ENCODE results near the gene MRPS27.
A peak's percentile ranks its signal among the peaks of the same experiment; 100 is the strongest.

The MRPS27 gene

DNA sequence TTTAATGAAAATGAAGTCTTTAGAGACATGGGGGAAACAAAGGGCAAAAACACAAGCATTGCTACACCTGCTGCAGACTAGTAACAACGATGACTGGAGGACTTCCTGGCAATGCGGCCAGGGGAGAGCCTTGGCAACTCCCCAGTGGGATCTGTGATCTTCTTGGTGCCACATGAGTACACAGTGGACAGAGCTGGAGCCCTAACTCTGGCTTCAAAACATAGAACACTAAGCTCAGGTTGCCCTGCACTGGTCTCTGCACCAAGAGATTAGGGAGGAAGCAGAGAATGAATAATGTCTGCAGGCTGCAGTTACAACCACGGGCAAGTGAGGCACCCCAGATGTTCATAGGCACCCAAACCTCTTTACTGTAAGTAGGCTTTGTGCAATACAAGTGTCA lies 91.1 kb downstream of the MRPS27 start:
- DNase-seq, result peak; percentile 27

DNA sequence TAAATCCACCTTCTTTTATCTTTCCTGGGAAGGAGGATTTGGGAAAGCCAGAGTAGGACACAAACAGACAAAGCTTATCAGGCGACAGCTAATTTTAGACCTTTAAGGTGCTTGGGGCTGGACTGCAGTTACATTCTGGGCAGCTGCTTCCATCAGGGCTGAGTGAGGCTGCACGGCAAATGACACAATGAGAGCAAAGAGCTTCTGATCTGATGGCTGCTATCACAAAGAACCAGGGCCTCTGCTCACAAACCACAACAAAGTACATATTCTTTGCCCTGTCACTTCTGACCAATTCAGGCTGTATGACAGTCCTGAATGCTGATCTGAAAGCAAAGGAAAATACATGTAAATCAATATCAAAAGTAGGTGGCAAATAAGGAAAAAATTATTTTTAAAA lies 93.1 kb downstream of the MRPS27 start:
- DNase-seq, result no peak

DNA sequence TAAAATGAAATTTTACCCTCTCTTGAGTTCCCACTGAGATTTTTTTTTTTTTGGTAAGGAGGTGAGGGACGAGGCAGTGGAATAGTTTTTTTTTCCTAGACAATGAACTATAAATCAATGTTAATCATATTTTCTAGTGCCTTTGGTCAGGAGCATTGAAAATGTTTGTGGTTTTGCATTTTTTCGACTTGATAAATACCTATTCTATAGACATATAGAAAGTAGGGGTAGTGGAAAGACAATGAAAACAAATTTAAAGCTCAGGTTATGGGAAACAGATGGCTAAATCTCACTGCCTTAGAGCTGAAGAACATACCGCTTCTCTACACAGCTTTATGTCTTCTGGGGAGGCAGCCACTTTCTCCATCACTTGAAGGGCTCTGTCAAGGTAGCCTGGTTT lies 94.3 kb downstream of the MRPS27 start:
- no peak for DNase-seq

GRCh38 chr5:72224946-72225463 lies 95.0 kb downstream of the MRPS27 start:
- no peak for DNase-seq

GRCh38 chr5:72223371-72223770 lies 96.7 kb downstream of the MRPS27 start:
- no peak for DNase-seq

GRCh38 chr5:72222521-72222920 lies 97.5 kb downstream of the MRPS27 start:
- DNase-seq, result no peak

DNA sequence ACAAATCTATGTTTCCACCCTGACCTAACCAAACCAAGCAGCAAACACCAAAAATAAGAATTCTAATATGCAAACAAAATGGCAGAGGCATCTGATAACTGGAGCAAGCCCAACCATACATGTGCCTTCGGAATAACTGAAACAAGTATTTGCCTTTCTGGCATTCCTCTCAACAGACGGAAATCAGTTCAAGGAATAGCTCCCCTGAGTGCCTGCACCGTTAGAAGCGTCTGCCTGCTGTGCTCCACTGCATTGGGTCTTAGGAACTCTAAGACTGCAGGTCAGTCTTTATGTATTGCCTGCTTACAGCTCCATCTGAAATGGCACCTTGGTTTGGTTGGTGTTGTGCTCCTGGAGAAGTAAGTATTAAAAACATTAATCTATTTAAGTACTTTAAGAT lies 98.5 kb downstream of the MRPS27 start:
- DNase-seq, result no peak

DNA sequence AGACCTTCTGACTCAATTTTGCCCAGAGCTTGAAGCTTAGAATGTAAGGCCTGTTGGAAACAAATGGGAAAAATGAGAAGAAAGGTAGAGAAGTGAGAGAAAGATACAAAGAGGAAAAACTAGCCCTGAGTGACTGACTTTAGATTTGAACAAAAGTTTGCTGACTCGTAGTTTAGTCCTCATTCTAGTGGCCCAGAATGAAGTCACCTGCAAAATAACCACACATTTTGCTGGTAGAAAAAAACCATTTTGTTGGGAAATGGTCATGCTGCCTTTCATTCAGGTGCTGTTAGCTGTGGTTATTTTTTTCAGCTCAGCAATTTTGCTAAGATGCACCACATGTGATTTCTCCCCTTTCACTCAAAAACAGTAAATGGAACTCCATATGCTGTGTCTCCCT lies 98.9 kb downstream of the MRPS27 start:
- no peak for DNase-seq

GRCh38 chr5:72216756-72217155 lies 103.3 kb downstream of the MRPS27 start:
- no peak for DNase-seq

DNA sequence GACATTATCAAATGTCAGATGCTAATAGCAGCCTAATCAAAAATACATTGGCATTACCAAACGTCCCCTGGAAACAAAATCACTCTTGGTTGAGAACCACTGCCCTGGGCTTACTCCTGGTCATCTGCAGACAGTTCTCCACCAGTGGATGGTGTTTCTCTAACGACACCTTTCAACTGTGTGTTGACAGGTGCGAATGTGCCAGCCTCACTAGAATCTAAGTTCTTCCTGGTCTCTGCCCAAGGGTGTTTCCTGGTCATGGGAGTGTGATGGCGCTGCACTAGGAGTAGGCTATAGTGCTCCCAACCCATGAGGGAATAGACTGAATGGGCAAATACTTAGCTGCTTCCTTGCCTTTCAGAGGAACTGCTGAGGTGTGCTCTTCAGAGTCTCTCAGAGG lies 105.9 kb downstream of the MRPS27 start:
- DNase-seq, result no peak

GRCh38 chr5:72213482-72213881 lies 106.6 kb downstream of the MRPS27 start:
- DNase-seq, result no peak

- no peak for DNase-seq
Measured at GRCh38 chr5:72212171-72212570, 107.9 kb downstream of the MRPS27 start.

DNA sequence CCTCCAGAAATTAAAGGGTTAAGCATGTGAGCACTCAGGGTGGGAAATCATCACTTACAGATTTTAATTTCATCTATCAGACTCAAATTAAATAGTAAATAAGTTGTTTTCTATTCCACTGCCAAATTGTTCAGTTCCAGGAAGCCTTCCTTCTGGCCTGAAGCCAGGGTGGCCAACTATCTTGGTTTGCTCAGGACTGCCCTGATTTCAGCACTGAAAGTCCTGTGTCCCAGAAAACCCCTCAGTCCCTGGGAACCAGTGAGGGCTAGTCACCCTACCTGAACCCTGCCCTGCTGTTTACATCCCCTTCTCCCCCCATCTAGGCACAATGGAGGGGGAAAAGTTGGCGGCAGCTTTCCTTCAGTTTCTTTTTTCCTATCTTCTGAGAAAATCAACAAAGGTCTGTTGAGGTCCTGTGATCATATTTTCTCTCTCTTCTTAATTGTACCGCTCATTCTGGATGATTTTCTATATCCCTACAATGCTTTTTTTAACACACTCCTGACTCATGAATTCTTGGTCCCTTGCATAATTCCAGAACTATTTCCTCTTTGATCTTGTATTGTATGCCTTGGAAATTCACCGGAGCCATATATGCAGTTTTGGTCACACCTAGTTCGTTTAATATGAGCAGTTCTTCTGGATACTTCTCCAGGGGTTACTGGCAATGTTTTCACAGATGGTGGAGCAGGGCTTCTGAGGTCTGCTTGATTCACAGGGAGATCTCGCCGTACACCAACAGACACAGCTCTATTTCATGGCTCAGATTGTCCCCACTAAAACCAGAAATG lies 109.0 kb downstream of the MRPS27 start:
- no peak for DNase-seq

- DNase-seq, result no peak
Measured at GRCh38 chr5:72209147-72210115, 110.6 kb downstream of the MRPS27 start.

DNA sequence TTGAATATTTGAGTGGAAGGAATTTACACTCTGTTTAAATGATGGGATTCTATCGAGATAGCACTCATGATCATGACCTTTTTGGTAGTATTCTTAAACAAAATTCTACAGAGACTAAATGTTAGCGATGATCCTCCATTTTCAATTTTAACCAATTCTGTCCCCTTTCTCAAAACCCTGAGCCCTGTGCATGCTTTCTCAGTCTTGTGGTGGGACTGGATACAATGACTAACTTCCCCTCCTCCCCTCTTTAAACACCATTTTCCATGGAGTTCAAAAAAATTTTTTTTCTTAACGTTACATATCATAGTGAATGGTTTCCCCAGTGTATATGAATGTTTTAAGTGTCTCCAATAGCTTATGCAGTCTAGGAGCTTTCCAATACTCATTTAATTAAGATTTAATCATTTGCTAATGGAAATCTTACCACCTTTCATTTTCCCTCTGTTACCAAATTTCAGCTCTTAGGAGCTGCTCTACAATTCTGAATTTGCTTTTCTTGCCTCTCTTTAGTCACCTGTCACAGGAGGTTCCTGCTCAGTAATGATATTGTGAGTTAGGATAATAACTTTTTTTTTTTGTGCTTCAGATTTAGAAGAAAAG lies 111.6 kb downstream of the MRPS27 start:
- DNase-seq, result no peak

DNA sequence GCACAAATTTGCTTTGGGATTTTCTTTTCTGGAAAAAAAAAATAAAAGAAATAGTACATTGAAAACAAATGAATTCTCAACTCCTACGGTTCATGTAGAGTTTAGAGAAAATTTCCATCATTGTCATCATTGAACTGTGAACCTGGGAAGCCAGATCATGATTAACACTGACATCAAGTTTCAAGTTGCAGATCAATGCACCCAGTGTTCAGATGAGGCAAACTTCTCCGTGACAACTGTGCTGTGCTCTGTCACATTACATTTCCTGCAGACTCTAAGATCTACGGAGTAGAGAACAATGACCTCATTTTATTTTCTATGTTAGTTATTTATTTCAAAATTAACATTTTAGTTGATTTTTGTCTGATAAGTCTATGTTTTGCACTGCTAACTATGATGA lies 113.0 kb downstream of the MRPS27 start:
- DNase-seq, result no peak

DNA sequence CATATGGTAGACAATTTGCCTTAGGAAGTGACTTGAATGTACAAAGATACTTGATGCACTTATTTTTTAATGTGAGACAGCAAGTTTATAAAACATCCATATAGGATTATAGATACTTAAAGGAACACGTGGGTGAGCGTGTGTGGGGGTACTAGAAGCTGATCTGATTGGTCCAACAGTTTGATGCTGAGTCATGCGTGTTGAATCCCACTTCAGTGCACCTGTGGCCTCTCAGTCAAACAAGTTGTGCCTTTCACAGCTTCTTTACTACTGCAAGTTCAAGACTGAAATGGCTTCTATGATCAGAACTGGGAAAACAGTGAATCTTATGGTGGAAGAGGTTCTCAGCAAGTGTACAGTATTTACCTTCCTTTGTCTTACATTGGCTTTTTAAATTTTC lies 113.9 kb downstream of the MRPS27 start:
- DNase-seq, result no peak

DNA sequence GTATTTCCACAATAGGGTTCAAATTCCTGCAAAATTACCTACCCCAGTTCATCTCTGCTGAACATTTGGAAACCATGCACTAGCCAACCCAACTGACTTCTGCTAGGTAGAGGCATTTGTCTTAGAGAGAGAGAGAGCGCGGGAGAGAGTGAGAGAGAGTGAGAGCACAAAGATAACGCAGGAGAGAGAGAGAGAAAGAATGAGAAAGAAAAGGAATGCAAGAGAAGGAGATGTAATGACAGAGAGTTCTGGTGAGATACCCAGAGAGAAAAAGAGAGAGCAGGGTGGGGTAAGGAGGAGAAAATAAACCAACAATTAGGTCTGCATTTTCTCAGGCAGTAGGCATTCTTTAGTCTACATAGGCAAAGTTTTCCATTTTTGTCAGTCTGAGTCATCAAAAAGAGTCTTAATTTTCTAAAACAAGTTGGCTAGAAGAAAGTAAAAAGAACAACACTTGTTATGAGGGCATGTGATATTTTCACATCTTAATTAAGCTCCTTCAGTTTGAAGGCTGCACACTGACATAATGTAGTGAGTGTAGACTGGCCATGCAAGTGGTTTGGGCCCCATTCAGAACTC lies 114.5 kb downstream of the MRPS27 start:
- DNase-seq, result no peak

DNA sequence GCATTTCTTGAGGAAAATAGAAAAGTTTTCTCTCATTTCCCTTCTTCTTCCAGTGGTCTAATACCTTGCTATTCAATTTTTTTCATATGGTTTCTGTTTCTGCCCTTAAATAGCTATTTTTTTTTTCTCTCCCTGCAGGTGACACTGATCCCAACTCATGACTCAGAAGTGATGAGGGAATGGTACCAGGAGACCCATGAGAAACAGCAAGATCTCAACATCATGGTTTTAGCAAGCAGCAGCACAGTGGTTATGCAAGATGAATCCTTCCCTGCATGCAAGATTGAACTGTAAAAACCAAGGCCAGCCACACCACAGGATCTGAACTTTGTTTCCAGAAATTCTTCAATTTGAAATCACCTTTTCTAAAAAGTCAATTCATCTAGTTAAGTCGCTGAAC lies 115.1 kb downstream of the MRPS27 start:
- DNase-seq, result no peak

- DNase-seq, result no peak
Measured at GRCh38 chr5:72203251-72203845, 116.7 kb downstream of the MRPS27 start.

- no peak for DNase-seq
Measured at GRCh38 chr5:72202331-72202825, 117.7 kb downstream of the MRPS27 start.

- DNase-seq, result no peak
Measured at GRCh38 chr5:72199681-72200080, 120.4 kb downstream of the MRPS27 start.
